Smooth muscle cell (in vitro differentiated cells): ENCODE measurements around the gene ERCC3. TPM values are rescaled to one million over a fixed set of nuclear protein-coding genes. Genes with fewer than 3 reads are reported as not detected.

ENCODE experiments used
- DNase-seq: peaks from one replicate; lab custom pipeline; 2025; ENCODE audit not compliant: unreplicated experiment; lab: John Stamatoyannopoulos, UW
- H2AFZ ChIP-seq: fragments of 200-600 bp; sonication (generic); 2 replicates; pipeline ENCODE4 v1.6.0; 2016; ENCODE audit warnings: antibody characterized with exemption, low read depth, mild to moderate bottlenecking
- H3F3A ChIP-seq: fragments of 200-600 bp; sonication (generic); 2 replicates; pipeline ENCODE4 v1.6.0; 2017; ENCODE audit warnings: antibody characterized with exemption, low read depth
- H3K27ac ChIP-seq: fragments of 200-600 bp; sonication (generic); 2 replicates; pipeline ENCODE4 v1.5.1; 2016; ENCODE audit warnings: low read depth, mild to moderate bottlenecking
- H3K27me3 ChIP-seq: fragments of 200-600 bp; sonication (generic); 2 replicates; pipeline ENCODE4 v1.6.1; 2016; ENCODE audit warnings: low read depth, mild to moderate bottlenecking
- H3K36me3 ChIP-seq: fragments of 200-600 bp; sonication (generic); 2 replicates; pipeline ENCODE4 v1.5.1; 2016; ENCODE audit warnings: low read depth
- H3K4me1 ChIP-seq: fragments of 200-600 bp; sonication (generic); 2 replicates; pipeline ENCODE4 v1.5.1; 2016; ENCODE audit warnings: low read depth
- H3K4me2 ChIP-seq: fragments of 200-600 bp; sonication (generic); 2 replicates; pipeline ENCODE4 v1.6.0; 2016; ENCODE audit warnings: mild to moderate bottlenecking
- H3K4me3 ChIP-seq: fragments of 200-600 bp; sonication (generic); 2 replicates; pipeline ENCODE4 v1.5.1; 2016; ENCODE audit warnings: mild to moderate bottlenecking
- H3K79me2 ChIP-seq: fragments of 200-600 bp; sonication (generic); 2 replicates; pipeline ENCODE4 v1.6.0; 2016; ENCODE audit warnings: low read depth, mild to moderate bottlenecking
- H3K9ac ChIP-seq: fragments of 200-600 bp; sonication (generic); 2 replicates; pipeline ENCODE4 v1.6.0; 2016; ENCODE audit warnings: low read depth
- H3K9me3 ChIP-seq: fragments of 200-600 bp; sonication (generic); replicated peaks from 2 replicates; pipeline ENCODE4 v1.5.1; 2016; ENCODE audit warnings: low read depth
- H4K20me1 ChIP-seq: fragments of 200-600 bp; sonication (generic); 2 replicates; pipeline ENCODE4 v1.6.0; 2016; ENCODE audit warnings: low read depth
- WGBS: methylation state at CpG from one replicate; pipeline ENCODE4 v1.1.7; 2016; ENCODE audit warnings: low lambda C conversion rate; 5-methylcytosine and 5-hydroxymethylcytosine counted together
- polyA plus RNA-seq: library from polyadenylated mRNA; unstranded; fragments of >200 nt; fragmentation: Nextera tagmentation; extraction: Ambion mirVana; gene quantifications from 2 replicates; pipeline ENCODE4 v1.2.1, GENCODE V29; 2016
- total RNA-seq: library from RNA; depleted of rRNA; stranded (reverse); fragments of >200 nt; gene quantifications from 2 replicates; pipeline ENCODE4 v1.2.3, GENCODE V29; 2014
- TF ChIP-seq, protein P1 (sequence below): fragments of 200-600 bp; sonication (generic); IDR thresholded peaks from 2 replicates; pipeline ENCODE4 v1.5.1; 2017; ENCODE audit warnings: borderline replicate concordance, mild to moderate bottlenecking, antibody characterized with exemption; ENCODE audit not compliant: insufficient read depth, poor library complexity, severe bottlenecking

Gene ERCC3
- total and polyA plus RNA-seq, 2 experiments from 2014 or later = 30.9 to 44.3 TPM

DNA sequence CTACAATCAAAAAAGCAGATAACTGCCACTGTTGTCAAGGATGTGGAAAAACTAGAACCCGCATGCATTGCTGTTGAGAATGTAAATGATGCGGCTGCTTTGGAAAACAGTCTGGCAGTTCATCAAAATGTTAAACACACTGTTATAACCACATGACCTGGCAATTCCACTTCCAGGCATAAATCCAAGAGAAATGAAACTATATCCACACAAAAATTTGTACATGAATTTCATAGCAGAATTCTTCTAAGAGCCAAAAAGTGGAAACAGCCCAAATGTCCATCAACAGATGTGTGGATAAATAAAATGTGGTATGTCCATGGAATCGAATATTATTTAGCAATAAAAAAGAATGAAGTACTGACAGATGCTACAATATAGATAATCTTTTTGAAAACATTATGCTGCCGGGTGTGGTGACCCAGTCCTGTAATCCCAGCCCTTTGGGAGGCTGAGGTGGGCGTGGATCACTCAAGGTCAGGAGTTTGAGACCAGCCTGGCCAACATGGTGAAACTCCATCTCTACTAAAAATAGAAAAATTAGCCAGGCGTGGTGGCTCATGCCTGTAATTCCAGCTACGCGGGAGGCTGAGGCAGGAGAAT, 32.0 kb downstream of the ERCC3 start:
- no peak overlapping the region for H3K4me2 ChIP-seq
- 95% methylated on average over 8 of the region's 8 CpGs for WGBS
- H3F3A ChIP-seq = no peaks in the 10 kb centered on the region
- TF ChIP-seq, protein P1, sequence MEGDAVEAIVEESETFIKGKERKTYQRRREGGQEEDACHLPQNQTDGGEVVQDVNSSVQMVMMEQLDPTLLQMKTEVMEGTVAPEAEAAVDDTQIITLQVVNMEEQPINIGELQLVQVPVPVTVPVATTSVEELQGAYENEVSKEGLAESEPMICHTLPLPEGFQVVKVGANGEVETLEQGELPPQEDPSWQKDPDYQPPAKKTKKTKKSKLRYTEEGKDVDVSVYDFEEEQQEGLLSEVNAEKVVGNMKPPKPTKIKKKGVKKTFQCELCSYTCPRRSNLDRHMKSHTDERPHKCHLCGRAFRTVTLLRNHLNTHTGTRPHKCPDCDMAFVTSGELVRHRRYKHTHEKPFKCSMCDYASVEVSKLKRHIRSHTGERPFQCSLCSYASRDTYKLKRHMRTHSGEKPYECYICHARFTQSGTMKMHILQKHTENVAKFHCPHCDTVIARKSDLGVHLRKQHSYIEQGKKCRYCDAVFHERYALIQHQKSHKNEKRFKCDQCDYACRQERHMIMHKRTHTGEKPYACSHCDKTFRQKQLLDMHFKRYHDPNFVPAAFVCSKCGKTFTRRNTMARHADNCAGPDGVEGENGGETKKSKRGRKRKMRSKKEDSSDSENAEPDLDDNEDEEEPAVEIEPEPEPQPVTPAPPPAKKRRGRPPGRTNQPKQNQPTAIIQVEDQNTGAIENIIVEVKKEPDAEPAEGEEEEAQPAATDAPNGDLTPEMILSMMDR = no peak
- no peak for DNase-seq
- H2AFZ ChIP-seq = no peak overlapping the region
- H3K4me3 ChIP-seq = no peak overlapping the region
- H3K4me1 ChIP-seq = no peaks in the 10 kb centered on the region
- no peak overlapping the region for H3K9ac ChIP-seq
- no peaks in the 10 kb centered on the region for H3K79me2 ChIP-seq
- no peak overlapping the region for H3K27ac ChIP-seq
- peaks cover 6% of the 10 kb centered on the region for H3K36me3 ChIP-seq
- no peaks in the 10 kb centered on the region for H4K20me1 ChIP-seq
- H3K9me3 ChIP-seq = no peaks in the 10 kb centered on the region
- H3K27me3 ChIP-seq = no peaks in the 10 kb centered on the region

DNA sequence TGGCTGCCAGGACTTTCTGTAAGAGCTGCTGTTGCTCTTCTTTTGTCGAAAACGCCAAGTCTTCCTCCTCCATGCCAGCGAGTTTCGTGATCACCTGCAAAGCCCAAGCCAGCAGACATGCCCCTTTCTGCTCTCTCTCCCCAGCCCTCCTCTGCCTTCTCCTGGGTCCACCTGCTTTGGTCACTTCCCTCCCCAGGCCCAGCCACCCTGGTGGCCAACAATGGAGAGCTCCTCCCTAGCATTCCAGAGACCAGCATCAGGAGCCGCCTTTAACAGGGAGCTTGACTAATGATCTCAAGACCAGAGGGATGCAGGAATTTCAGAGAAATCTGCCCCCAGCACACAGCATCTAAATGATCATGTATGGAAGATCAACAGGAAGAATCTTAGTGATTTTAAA, 34.6 kb downstream of the ERCC3 start:
- Histone ChIP-seq H3K36me3 (no peaks in the 10 kb centered on the region), H3K4me2 (no peak overlapping the region), H3K9me3 (no peaks in the 10 kb centered on the region), H3K9ac (no peak overlapping the region), H3K27me3 (no peaks in the 10 kb centered on the region), H2AFZ (no peak overlapping the region), H3K4me3 (no peak overlapping the region), H3K4me1 (no peaks in the 10 kb centered on the region), H3F3A (no peaks in the 10 kb centered on the region), H3K79me2 (no peaks in the 10 kb centered on the region), H4K20me1 (no peaks in the 10 kb centered on the region), H3K27ac (no peak overlapping the region)
- TF ChIP-seq, protein P1 = no peak
- no peak for DNase-seq
- 97% methylated on average over 5 of the region's 5 CpGs for WGBS

DNA sequence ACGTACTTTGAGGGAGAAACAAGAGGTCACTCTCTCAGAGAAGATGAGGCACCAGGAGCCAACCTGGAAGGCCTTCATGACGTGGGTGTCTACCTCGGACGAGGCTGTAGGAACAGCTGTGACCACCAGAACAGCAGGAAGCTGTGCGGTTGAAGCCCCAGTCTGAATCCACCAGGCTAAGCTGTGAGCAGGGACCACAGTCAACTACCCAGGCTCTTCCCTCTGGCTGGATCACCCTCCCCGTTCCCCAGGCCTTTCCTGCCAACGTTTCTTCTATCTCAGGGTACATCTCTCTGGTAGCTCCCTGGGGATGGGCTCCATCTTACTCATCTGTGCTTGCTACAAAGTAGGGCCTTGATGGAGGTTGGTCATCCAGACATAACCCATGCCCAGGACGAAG, 37.1 kb downstream of the ERCC3 start:
- 78% methylated on average over 8 of the region's 8 CpGs for WGBS
- Histone ChIP-seq H3K4me3 (no peak overlapping the region), H3K9ac (no peak overlapping the region), H2AFZ (no peak overlapping the region), H3F3A (no peaks in the 10 kb centered on the region), H4K20me1 (no peaks in the 10 kb centered on the region), H3K36me3 (no peaks in the 10 kb centered on the region), H3K27me3 (no peaks in the 10 kb centered on the region), H3K4me1 (no peaks in the 10 kb centered on the region), H3K4me2 (no peak overlapping the region), H3K27ac (no peak overlapping the region), H3K79me2 (no peaks in the 10 kb centered on the region), H3K9me3 (no peaks in the 10 kb centered on the region)
- TF ChIP-seq, protein P1 = no peak
- no peak for DNase-seq

DNA sequence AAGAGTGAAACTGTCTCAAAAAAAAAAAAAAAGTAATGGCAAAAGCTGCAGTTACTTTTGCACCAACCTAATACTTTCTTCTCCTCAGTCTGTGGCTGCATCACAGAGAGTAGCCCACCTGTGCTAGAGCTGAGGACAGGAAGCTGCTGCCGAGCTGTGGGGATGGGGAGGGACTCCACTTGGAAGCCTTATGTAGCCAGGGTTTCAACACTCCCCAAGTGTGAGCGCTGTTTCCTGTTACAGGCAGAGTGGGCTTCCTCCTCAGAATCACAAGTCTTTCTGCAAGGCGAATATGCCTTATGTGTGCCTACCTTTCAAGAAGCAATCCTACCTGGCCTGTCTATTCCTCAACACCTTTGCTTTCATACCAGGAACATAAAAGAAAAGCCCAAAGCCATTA, 37.6 kb downstream of the ERCC3 start:
- Histone ChIP-seq H3F3A (no peaks in the 10 kb centered on the region), H3K36me3 (no peaks in the 10 kb centered on the region), H3K27ac (no peak overlapping the region), H2AFZ (no peak overlapping the region), H3K9me3 (no peaks in the 10 kb centered on the region), H4K20me1 (no peaks in the 10 kb centered on the region), H3K4me3 (no peak overlapping the region), H3K9ac (no peak overlapping the region), H3K27me3 (no peaks in the 10 kb centered on the region), H3K4me1 (no peaks in the 10 kb centered on the region), H3K79me2 (no peaks in the 10 kb centered on the region), H3K4me2 (no peak overlapping the region)
- 92% methylated on average over 3 of the region's 3 CpGs for WGBS
- TF ChIP-seq, protein P1 = no peak
- no peak for DNase-seq
